KMS-11 (cell line): ENCODE results near the gene RANBP3.

Source experiments
- H2AFZ ChIP-seq: fragments of 200-600 bp; sonication (generic); 2 replicates; pipeline ENCODE4 v1.6.1; 2016; ENCODE audit warnings: antibody characterized with exemption, mixed run types, low read depth
- H3K27ac ChIP-seq: fragments of 200-600 bp; sonication (generic); 2 replicates; pipeline ENCODE4 v1.6.1; 2016; ENCODE audit warnings: mild to moderate bottlenecking, mixed run types
- H3K27me3 ChIP-seq: fragments of 200-600 bp; sonication (generic); 2 replicates; pipeline ENCODE4 v1.6.1; 2017; ENCODE audit warnings: mild to moderate bottlenecking, low read depth, mixed run types, moderate library complexity; ENCODE audit not compliant: insufficient read depth
- H3K36me3 ChIP-seq: fragments of 200-600 bp; sonication (generic); 2 replicates; pipeline ENCODE4 v1.6.1; 2017; ENCODE audit warnings: mild to moderate bottlenecking, mixed run types; ENCODE audit not compliant: insufficient read depth
- H3K4me1 ChIP-seq: fragments of 200-600 bp; sonication (generic); 2 replicates; pipeline ENCODE4 v1.6.1; 2016; ENCODE audit warnings: mild to moderate bottlenecking, low read depth, mixed run types; ENCODE audit not compliant: poor library complexity, severe bottlenecking
- H3K4me2 ChIP-seq: fragments of 200-600 bp; sonication (generic); 2 replicates; pipeline ENCODE4 v1.7.0; 2016; ENCODE audit warnings: mild to moderate bottlenecking, mixed run types
- H3K4me3 ChIP-seq: fragments of 200-600 bp; sonication (generic); IDR thresholded peaks from 2 replicates; pipeline ENCODE4 v1.6.1; 2017; ENCODE audit warnings: low read depth, low read length, mixed read lengths; ENCODE audit not compliant: insufficient read depth
- H3K79me2 ChIP-seq: fragments of 200-600 bp; sonication (generic); 2 replicates; pipeline ENCODE4 v1.6.1; 2016; ENCODE audit warnings: low read depth, mixed run types; ENCODE audit not compliant: insufficient read depth
- H3K9ac ChIP-seq: fragments of 200-600 bp; sonication (generic); 2 replicates; pipeline ENCODE4 v1.6.1; 2016; ENCODE audit warnings: mild to moderate bottlenecking, mixed run types
- H4K20me1 ChIP-seq: fragments of 200-600 bp; sonication (generic); 2 replicates; pipeline ENCODE4 v1.6.1; 2016; ENCODE audit warnings: mild to moderate bottlenecking, mixed run types; ENCODE audit not compliant: insufficient read depth
- TF ChIP-seq, protein P1 (sequence below): fragments of 200-600 bp; sonication (generic); conservative IDR thresholded peaks from 2 replicates; pipeline ENCODE4 v1.6.1; 2017; ENCODE audit warnings: low read depth, mild to moderate bottlenecking, antibody characterized with exemption, low read length, moderate library complexity, mixed read lengths

Gene RANBP3

GRCh38 chr19:5900976-5901375 lies 77.0 kb downstream of the RANBP3 start:
- Histone ChIP-seq H3K79me2 (peaks cover 46% of the 10 kb centered on the region), H3K27me3 (no peaks in the 10 kb centered on the region), H3K36me3 (no peaks in the 10 kb centered on the region), H3K9ac (no peak overlapping the region), H4K20me1 (no peaks in the 10 kb centered on the region; the same call in 1 of the 2 replicates), H3K4me1 (peaks cover 9% of the 10 kb centered on the region), H2AFZ (no peak overlapping the region), H3K4me3 (no peak overlapping the region), H3K4me2 (no peak overlapping the region), H3K27ac (no peak overlapping the region)
- TF ChIP-seq, protein P1, sequence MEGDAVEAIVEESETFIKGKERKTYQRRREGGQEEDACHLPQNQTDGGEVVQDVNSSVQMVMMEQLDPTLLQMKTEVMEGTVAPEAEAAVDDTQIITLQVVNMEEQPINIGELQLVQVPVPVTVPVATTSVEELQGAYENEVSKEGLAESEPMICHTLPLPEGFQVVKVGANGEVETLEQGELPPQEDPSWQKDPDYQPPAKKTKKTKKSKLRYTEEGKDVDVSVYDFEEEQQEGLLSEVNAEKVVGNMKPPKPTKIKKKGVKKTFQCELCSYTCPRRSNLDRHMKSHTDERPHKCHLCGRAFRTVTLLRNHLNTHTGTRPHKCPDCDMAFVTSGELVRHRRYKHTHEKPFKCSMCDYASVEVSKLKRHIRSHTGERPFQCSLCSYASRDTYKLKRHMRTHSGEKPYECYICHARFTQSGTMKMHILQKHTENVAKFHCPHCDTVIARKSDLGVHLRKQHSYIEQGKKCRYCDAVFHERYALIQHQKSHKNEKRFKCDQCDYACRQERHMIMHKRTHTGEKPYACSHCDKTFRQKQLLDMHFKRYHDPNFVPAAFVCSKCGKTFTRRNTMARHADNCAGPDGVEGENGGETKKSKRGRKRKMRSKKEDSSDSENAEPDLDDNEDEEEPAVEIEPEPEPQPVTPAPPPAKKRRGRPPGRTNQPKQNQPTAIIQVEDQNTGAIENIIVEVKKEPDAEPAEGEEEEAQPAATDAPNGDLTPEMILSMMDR: no peak

GRCh38 chr19:5899728-5900526 lies 78.0 kb downstream of the RANBP3 start:
- H3K4me1 ChIP-seq: peaks cover 4% of the 10 kb centered on the region
- H4K20me1 ChIP-seq: no peaks in the 10 kb centered on the region; the same call in 1 of the 2 replicates
- TF ChIP-seq, protein P1: no peak
- no peaks in the 10 kb centered on the region for H3K36me3 ChIP-seq
- no peak overlapping the region for H3K9ac ChIP-seq
- H3K4me3 ChIP-seq: no peak overlapping the region
- H2AFZ ChIP-seq: no peak overlapping the region
- H3K4me2 ChIP-seq: no peak overlapping the region
- H3K27me3 ChIP-seq: no peaks in the 10 kb centered on the region
- H3K79me2 ChIP-seq: peaks cover 46% of the 10 kb centered on the region
- H3K27ac ChIP-seq: no peak overlapping the region

DNA sequence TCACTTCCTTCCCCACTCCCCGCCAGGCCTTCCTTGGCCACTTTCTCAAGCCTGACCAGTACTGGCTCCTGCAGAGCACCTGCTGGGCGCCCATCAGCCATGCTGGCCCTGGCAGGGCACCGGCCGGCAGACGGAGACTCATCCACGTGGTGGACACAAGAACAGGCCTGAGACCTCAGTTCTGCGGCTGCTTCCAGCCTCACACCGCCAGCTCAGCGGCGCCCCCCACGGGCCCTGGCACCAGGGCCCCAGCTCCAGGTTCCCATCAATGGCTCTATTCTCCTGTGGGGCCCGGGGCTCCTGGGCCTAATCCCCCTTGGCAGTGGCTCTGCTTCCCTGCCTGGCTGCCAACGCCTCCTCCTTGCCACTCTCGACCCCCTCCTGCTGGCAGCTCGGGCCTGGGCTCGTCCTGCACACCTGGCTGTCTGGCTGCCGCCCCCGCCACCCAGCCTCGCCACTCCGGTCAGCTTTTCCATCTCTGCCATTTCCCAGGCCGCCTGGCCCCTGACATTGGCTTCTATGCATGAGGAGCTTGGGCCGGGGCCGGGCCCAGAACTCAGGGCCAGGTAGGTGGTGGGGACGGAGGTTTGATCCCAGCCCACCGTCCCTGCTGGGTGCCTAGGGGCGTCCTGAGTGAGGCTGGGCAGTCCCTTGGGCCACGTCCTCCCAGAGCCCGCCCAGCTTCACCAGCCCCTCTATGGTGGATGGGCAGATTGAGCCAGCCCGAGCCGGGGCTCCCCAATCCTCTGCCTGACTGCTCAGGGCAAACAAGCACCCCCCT lies 80.6 kb downstream of the RANBP3 start:
- Histone ChIP-seq H3K36me3 (no peaks in the 10 kb centered on the region), H3K79me2 (peaks cover 34% of the 10 kb centered on the region), H4K20me1 (no peaks in the 10 kb centered on the region; the same call in 1 of the 2 replicates), H3K4me2 (no peak overlapping the region), H3K27me3 (no peaks in the 10 kb centered on the region), H3K4me1 (peaks cover 2% of the 10 kb centered on the region), H3K27ac (no peak overlapping the region), H2AFZ (no peak overlapping the region), H3K9ac (no peak overlapping the region), H3K4me3 (no peak overlapping the region)
- TF ChIP-seq, protein P1: no peak

DNA sequence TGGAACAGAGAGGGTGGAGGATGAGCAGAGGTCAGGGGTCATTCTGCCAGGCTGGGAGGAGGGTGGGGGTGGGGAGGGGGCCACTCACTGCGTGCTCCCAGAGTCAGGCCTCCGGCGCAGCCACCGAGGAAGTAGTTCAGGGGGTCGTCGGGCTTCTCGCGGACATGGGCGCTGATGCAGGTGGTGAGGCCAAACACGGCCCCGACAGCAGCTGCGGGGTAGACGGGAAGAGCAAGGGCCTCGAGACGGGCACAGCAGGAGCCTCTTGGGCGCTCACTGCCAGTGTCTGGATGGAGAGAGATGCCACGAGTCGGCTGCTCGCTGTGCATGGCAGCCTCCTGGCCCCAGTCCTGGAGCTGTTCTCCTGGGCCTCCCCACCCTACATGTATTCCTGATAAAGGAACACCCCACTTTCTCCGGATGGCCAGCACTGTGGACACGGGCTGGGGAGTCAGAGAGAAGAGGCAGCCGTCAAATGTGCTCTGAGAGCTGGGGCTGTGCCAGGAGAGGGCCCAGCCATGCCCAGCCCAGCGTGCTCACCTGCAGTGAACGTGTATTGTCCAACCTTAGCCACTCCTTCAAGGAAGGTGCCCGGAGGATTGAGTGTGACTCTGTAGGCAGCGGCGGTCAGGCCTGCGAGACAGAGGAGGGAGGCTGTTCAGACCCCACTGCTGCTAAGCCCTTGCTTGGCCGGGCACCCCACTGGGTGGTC lies 81.4 kb downstream of the RANBP3 start:
- no peak overlapping the region for H3K9ac ChIP-seq
- H3K79me2 ChIP-seq: peaks cover 26% of the 10 kb centered on the region
- H3K4me1 ChIP-seq: no peaks in the 10 kb centered on the region
- H3K27me3 ChIP-seq: no peaks in the 10 kb centered on the region
- H3K4me2 ChIP-seq: no peak overlapping the region
- no peak overlapping the region for H2AFZ ChIP-seq
- H3K4me3 ChIP-seq: no peak overlapping the region
- no peaks in the 10 kb centered on the region; the same call in 1 of the 2 replicates for H4K20me1 ChIP-seq
- no peaks in the 10 kb centered on the region for H3K36me3 ChIP-seq
- H3K27ac ChIP-seq: no peak overlapping the region
- TF ChIP-seq, protein P1: no peak
